CD4-positive, alpha-beta T cell treated with Interleukin-6 at 100 ng/mL for 8 hours (primary cell): ENCODE results near the gene DNER.

Experiments
- DNase-seq: peaks from one replicate; pipeline ENCODE4 v3.0.0-alpha.2; 2020; ENCODE audit warnings: mixed read lengths, low spot score

DNER gene

GRCh38 chr2:229488232-229488631 lies 226.1 kb downstream of the DNER start:
- DNase-seq, result no peak

GRCh38 chr2:229486673-229487072 lies 227.7 kb downstream of the DNER start:
- DNase-seq, result no peak

GRCh38 chr2:229485857-229486256 lies 228.5 kb downstream of the DNER start:
- DNase-seq, result no peak

DNA sequence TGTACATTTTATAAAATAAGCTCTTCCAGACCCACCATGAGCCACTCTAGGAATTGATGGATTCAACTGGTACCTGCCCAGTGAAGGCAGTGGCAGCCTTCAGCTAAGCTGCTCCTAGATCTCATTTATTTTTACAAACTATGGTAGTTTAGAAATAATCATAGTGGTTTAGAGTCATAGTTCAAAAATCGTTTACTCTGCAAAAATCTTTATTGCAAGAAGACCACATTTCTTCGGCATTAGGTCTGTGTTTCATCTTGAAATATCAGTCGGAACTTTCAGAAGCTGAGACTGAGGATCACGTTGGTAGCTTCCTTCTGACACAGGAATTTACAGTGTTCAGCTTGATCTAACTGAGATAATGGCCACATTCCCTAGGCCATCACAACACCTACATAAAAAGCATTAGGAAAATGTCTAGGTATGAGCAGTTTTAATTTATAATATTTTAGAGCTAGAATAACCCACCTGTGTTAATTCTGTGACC lies 237.0 kb downstream of the DNER start:
- DNase-seq, result no peak

DNA sequence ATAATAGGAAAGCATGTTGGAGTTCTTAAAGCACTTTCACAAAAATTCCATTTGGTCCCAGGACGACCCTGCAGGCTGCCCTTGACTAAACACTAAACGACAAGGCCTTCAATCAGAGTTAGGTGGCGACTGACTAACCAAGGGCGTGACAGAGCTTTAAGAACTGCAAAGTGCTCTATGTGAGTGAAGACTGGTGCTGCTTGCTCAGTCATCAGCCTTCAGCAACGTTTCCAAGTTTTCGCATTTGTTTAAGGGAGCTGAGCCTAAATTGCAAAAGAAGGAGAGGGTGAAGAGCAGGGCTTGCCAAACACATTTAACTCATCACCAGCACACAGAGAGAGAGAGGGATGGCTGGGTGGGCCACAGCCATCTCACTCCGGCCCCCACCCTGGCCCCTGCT lies 238.6 kb downstream of the DNER start:
- DNase-seq, result no peak

DNA sequence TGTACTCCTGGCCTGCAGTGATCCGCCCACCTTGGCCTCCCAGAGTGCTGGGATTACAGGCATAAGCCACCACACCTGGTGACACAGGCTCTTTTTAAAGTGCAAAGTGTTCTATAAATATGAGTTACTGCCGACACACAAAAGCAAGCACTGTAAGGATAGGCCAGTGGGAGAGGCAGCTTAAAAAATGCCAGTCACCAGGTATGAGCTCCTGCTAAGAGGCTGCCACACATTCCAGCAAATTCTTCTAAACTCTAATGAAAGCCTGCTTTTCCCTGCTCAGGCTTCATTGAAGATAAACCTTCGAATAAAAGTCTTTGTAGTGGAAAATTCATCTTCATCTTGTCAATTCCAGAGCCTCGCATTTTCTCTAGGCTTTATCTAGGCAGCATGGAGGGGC lies 240.2 kb downstream of the DNER start:
- DNase-seq, result no peak

DNA sequence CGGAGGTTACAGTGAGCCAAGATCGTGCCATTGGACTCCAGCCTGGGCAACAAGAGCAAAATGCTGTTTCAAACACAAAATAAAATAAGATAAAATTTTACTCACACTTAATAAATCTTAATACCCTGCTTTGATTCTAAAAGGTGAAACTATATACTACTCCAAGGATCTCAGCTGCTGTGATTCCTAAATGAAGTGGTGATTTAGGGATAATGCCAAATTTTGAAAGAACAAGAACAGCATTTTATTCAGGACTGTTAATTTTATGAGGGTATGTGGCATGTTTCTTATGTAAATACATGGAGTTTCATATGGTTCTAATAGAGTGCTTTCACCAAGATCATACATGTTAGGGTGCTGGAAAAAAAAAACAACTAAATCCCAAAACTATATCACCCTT lies 243.6 kb downstream of the DNER start:
- no peak for DNase-seq

GRCh38 chr2:229467783-229468182 lies 246.6 kb downstream of the DNER start:
- no peak for DNase-seq

DNA sequence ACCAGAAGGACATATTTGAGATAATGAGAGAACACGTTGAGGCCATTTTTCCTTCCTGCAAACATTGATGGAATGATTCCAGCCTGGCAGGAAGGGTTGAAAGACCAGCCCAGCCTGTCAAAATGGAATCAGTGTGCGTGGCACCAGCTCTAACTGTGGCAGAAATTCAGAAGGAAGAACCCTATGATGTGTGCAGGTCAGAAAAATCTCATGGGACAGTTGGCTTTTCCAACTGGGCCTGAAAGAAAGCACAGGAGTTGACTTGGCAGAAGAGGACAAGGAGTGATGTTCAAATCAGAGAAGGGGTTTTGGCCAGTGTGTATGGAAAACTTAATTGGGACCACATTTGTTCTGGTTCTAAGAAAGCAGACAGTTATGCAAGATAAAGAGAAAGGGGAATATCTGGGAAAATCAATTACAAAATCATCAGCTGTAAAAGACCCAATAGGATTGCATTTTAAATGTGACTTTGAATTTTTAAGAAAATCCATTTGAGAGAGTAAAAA lies 250.5 kb downstream of the DNER start:
- no peak for DNase-seq

GRCh38 chr2:229462112-229462511 lies 252.2 kb downstream of the DNER start:
- no peak for DNase-seq

- no peak for DNase-seq
These were observed 258.3 kb downstream of the DNER start for GRCh38 chr2:229456091-229456490.

DNA sequence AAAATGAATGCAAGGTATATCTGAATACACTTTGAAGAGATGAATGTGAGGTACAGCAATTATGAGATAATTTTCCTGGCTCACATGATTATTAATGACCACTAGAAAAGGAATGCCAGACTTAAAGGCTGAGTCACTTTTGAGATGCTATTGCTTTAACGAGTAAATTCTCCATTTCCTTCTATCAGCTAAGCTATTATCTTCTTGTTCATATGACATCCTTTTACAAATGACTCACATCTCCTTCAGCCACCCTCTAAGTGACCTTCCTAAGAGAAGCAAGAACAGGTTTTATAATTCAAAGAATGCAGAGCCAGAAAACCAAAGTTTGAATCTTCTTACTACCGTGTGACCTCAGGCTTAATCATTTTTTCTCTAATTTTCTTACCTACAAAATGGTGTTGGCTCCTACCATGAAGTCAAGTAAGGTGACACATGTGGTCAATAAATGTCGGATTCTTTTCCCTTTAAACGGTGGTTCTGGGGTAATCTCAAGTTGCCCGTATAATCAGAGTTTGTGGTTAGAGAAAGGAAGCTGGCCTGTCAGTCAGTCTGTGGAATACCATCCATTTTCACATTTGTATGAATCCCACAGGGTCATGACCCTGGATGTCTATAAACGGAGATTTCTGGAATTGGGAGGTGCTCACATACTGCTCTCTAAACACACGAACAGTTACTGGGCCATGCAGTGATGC lies 259.3 kb downstream of the DNER start:
- no peak for DNase-seq

- DNase-seq, result no peak
These were observed 261.1 kb downstream of the DNER start for GRCh38 chr2:229453230-229453629.

GRCh38 chr2:229451852-229452251 lies 262.5 kb downstream of the DNER start:
- DNase-seq, result no peak

DNA sequence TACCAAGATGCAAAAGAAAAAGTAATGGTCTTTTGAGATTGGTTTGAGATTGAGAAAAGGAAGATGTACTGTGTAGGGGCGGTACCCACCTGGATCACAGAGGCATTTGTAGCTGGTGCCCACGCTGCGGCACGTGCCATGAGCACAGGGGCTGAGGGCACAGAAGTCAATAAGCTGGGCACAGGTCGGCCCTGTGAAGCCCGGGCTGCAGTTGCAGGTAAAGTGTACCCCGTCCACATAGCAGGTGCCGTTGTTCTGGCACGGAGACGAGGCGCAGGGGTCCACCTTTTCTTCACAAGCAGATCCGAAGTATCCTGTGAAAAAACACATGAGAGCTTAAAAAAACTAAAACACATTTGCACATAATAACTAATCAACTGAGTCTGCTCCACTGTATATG lies 267.1 kb downstream of the DNER start:
- no peak for DNase-seq

DNA sequence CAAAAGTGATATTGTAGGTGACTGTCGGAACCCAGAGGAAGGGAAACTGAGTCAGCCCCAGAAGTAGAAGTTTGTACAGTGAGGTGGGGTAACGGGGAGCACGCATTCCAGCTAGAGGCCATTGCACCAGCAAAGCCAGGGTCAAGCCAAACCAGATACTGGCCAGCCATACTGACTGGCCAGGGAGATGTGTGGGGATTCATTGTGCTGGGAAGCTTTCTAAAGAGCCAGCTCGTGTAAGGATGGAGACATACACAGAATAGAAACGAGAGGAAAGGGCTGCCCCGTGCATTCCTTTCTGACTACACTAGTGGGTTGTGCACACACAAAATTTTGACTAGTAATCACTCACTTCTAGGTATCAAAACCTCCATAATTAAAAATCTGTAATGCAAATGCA lies 268.0 kb downstream of the DNER start:
- DNase-seq, result no peak

GRCh38 chr2:229445501-229446211 lies 268.7 kb downstream of the DNER start:
- DNase-seq, result no peak

DNA sequence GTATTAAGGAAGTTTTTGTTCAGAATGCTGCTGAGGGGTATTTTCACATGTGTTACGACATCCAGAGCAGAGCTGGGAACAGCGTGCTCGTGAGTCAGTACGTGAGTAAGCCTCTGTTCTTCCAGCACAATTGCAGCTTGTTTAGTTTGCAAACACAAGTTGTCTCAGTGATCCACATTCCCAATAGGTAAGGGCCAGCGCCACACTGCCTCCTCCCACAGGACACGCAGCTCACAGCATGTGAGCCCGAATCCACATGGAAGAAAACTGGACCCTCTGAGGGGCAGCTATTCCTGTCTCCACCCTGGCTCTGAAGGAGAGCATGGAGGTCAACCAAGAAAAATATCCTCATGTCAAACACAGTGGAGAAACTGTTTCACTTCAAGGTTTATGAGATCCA lies 269.3 kb downstream of the DNER start:
- DNase-seq, result no peak

GRCh38 chr2:229443546-229444268 lies 270.6 kb downstream of the DNER start:
- DNase-seq, result no peak

DNA sequence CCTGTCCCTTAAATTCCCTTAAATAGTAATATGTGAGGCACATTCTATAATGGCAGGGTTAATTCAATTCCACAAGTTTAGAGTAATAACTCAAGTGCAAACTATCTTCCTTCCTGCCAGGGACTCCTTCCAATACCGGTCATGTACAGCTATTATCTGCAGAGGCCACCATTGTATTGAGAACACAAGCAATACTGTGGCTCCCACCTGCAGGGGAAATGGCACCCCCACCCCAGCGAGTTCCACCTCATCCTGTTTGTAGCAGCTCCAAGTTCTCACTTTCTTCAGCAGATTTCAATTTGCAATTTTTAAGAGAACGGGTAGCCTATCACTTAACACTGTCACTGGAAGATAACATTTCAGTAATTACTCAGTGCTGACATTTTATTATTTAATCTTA lies 271.2 kb downstream of the DNER start:
- DNase-seq, result no peak

DNA sequence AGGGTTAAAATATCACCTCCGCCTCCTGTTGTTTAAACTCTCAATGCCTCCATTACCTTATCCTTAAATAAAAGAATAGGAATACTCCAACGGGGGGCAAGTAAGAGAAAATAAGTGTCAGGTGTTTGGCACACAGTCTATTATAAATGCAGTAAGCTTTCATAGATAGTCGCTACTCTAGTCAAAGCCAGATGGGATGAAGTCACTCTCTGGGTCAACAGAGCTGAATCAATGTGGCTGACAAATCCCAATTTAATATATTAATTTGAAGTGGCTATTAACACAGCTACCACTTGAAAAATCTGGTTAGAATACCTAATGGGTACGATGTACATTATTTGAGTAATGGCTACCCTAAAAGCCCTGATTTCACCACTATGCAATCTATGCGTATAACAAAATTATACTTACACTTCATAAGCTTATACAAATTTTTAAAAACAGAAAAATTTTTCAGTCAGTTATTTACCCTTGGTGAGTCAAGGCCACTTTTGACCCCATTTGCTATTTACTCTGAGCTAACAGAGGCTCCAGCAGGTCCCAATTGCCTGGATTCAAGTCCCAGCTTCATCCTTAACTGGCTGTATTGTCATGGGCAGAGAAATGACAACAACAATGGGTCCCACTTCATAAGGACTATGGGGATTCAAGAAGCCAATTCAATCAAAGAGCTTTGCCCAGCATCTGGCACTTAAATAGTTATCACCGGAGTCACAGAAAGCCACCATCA lies 275.8 kb downstream of the DNER start:
- DNase-seq, result no peak

DNA sequence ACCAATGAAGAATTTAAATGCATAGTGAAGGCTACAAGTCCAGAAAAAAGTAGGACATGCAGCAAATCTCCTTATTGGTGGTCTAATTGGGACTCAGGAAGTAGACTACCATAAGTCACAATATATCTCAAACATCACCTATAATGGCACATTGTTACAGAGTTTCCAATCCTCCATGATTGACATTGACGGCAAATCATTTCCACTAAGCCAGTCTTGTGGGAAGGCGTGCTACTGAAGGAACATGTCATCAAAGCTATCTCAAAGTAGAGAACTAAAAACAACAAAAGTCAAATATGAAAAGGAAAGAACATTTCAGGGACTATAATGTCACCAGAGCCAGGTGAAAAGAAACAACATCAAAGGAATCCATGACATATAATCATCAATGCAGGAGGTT lies 276.9 kb downstream of the DNER start:
- DNase-seq, result no peak
